HG02938 (cell line): ENCODE measurements around the gene BPIFB6.

ENCODE experiments used
- ATAC-seq: cut with Tn5 transposase; IDR thresholded peaks from one replicate; pipeline ENCODE4 v1.9.1; 2021; ENCODE audit warnings: mild to moderate bottlenecking, moderate library complexity; ENCODE audit not compliant: unreplicated experiment

Gene BPIFB6

GRCh38 chr20:33059741-33060390 lies 28.4 kb downstream of the BPIFB6 start:
- no peak for ATAC-seq

- no peak for ATAC-seq
Observed at GRCh38 chr20:33061658-33062028, 30.2 kb downstream of the BPIFB6 start.

GRCh38 chr20:33062105-33062824 lies 30.8 kb downstream of the BPIFB6 start:
- no peak for ATAC-seq

GRCh38 chr20:33062825-33063149 lies 31.3 kb downstream of the BPIFB6 start:
- no peak for ATAC-seq

- ATAC-seq: no peak
Observed at GRCh38 chr20:33063271-33063670, 31.8 kb downstream of the BPIFB6 start.

- ATAC-seq: no peak
Observed at GRCh38 chr20:33064572-33065287, 33.3 kb downstream of the BPIFB6 start.

GRCh38 chr20:33065785-33066184 lies 34.3 kb downstream of the BPIFB6 start:
- no peak for ATAC-seq

- ATAC-seq: no peak
Observed at GRCh38 chr20:33067806-33068205, 36.4 kb downstream of the BPIFB6 start.

GRCh38 chr20:33068251-33068939 lies 36.9 kb downstream of the BPIFB6 start:
- no peak for ATAC-seq

- ATAC-seq: no peak
Observed at GRCh38 chr20:33069673-33070072, 38.2 kb downstream of the BPIFB6 start.

GRCh38 chr20:33070111-33071053 lies 38.9 kb downstream of the BPIFB6 start:
- ATAC-seq: no peak

GRCh38 chr20:33071198-33071597 lies 39.8 kb downstream of the BPIFB6 start:
- ATAC-seq: no peak

- ATAC-seq: no peak
Observed at GRCh38 chr20:33072362-33072761, 40.9 kb downstream of the BPIFB6 start.

- ATAC-seq: no peak
Observed at GRCh38 chr20:33072813-33073212, 41.4 kb downstream of the BPIFB6 start.

- no peak for ATAC-seq
Observed at GRCh38 chr20:33074675-33075074, 43.2 kb downstream of the BPIFB6 start.

- ATAC-seq: no peak
Observed at GRCh38 chr20:33075281-33075680, 43.8 kb downstream of the BPIFB6 start.

GRCh38 chr20:33076662-33077372 lies 45.4 kb downstream of the BPIFB6 start:
- no peak for ATAC-seq

GRCh38 chr20:33079259-33079658 lies 47.8 kb downstream of the BPIFB6 start, which contains the start of gene BPIFB4:
Gene BPIFB4, plus strand, starts transcription at chr20:33079643. Its CDS starts 1,884 bp downstream, at chr20:33081527.
- ATAC-seq: no peak

GRCh38 chr20:33081411-33082154 lies 50.1 kb downstream of the BPIFB6 start:
- no peak for ATAC-seq
